Endothelial cell of umbilical vein (primary cell): Measurements from ENCODE around the gene DDIT3. TPM values are rescaled to one million over a fixed set of nuclear protein-coding genes. Genes with fewer than 3 reads are reported as not detected.

ENCODE experiments used
- BruUV-seq: library from RNA; stranded (reverse); fragments of 400-500 nt; replicated peaks from 2 replicates; lab custom pipeline; 2021; lab: Mats Ljungman, UMichigan
- CTCF ChIA-PET: fragments of 300-600, 350-600 bp; sonication (Branson Sonifier 250); formaldehyde crosslinking; loops from one replicate; lab custom pipeline; 2021; ENCODE audit warnings: antibody characterized with exemption, inconsistent platforms; lab: Charles Lee
- POLR2A ChIA-PET: fragments of 300-600, 350-600 bp; sonication (Branson Sonifier 250); formaldehyde crosslinking; loops from one replicate; lab custom pipeline; 2021; ENCODE audit warnings: antibody characterized with exemption, inconsistent platforms; lab: Charles Lee
- DNase-seq: peaks from one replicate; pipeline ENCODE4 v3.0.0-alpha.2; 2011; ENCODE audit warnings: low read depth, low spot score
- FAIRE-seq: peaks from 2 replicates; lab custom pipeline; 2011; peaks lifted over from hg19 to GRCh38; lab: Jason Lieb, UNC
- H2AFZ ChIP-seq: 2 replicates; pipeline ENCODE4 v1.6.0; 2012; ENCODE audit warnings: low read depth, low read length, control low read depth, inconsistent platforms
- H3K27ac ChIP-seq: 2 replicates; pipeline ENCODE4 v1.5.1; 2011; ENCODE audit warnings: low read depth, mild to moderate bottlenecking, control low read depth, low read length, moderate library complexity; ENCODE audit not compliant: insufficient read depth
- H3K27me3 ChIP-seq, 2 experiments: 2 replicates each; pipeline versions ENCODE4 v1.6.0 to v1.6.1; 2011; ENCODE audit warnings: low read length in 2 of 2, mixed read lengths in 1 of 2; ENCODE audit not compliant: control insufficient read depth in 2 of 2, insufficient read depth in 2 of 2
- H3K36me3 ChIP-seq, 2 experiments: 2 replicates in 1 of 2; 3 replicates in 1 of 2; pipeline ENCODE4 v1.5.1; 2011; ENCODE audit warnings: low read length in 2 of 2, mild to moderate bottlenecking in 1 of 2, moderate library complexity in 1 of 2; ENCODE audit not compliant: control insufficient read depth in 2 of 2, insufficient read depth in 2 of 2; ENCODE audit errors: extremely low read depth in 1 of 2
- H3K4me1 ChIP-seq: 3 replicates; pipeline ENCODE4 v1.5.1; 2011; ENCODE audit warnings: mild to moderate bottlenecking, low read length; ENCODE audit not compliant: control insufficient read depth, insufficient read depth; ENCODE audit errors: extremely low read depth
- H3K4me2 ChIP-seq: 2 replicates; pipeline ENCODE4 v1.6.1; 2011; ENCODE audit warnings: low read length, control low read depth, mixed read lengths; ENCODE audit not compliant: insufficient read depth
- H3K4me3 ChIP-seq, 3 experiments: fragments of 200-600 bp in 1 of 3; sonication (generic), shearing (Covaris generic) in 1 of 3; replicated peaks in 1 of 3; 2 replicates each; pipeline ENCODE4 v1.5.1; 2011 to 2016; ENCODE audit warnings: control low read depth in 3 of 3, low read length in 3 of 3, mild to moderate bottlenecking in 2 of 3, inconsistent platforms in 1 of 3, low read depth in 1 of 3, moderate library complexity in 1 of 3; ENCODE audit not compliant: insufficient read depth in 1 of 3
- H3K79me2 ChIP-seq: 2 replicates; pipeline ENCODE4 v1.6.0; 2012; ENCODE audit warnings: low read length, inconsistent platforms; ENCODE audit not compliant: control insufficient read depth, insufficient read depth
- H3K9ac ChIP-seq: replicated peaks from 2 replicates; pipeline ENCODE3; 2011; ENCODE audit warnings: low read length, control low read depth; ENCODE audit not compliant: insufficient read depth; ENCODE audit errors: extremely low read depth
- H3K9me1 ChIP-seq: replicated peaks from 3 replicates; pipeline ENCODE4 v1.6.0; 2011; ENCODE audit warnings: mild to moderate bottlenecking, low read length; ENCODE audit not compliant: control insufficient read depth, insufficient read depth; ENCODE audit errors: extremely low read depth
- H3K9me3 ChIP-seq: replicated peaks from 2 replicates; pipeline ENCODE4 v1.5.1; 2012; ENCODE audit warnings: low read length, inconsistent platforms; ENCODE audit not compliant: control insufficient read depth, insufficient read depth
- H4K20me1 ChIP-seq: replicated peaks from 2 replicates; pipeline ENCODE3; 2011; ENCODE audit warnings: mild to moderate bottlenecking, low read length; ENCODE audit not compliant: control insufficient read depth, insufficient read depth; ENCODE audit errors: extremely low read depth
- CTCF ChIP-seq, 2 donors: IDR thresholded peaks; 1 replicate in 1 of 2; 2 replicates in 1 of 2; pipeline ENCODE4 v1.5.1; 2011; ENCODE audit warnings: low read length in 2 of 2, mild to moderate bottlenecking in 2 of 2, moderate library complexity in 2 of 2, control low read depth in 1 of 2, inconsistent platforms in 1 of 2, low read depth in 1 of 2; ENCODE audit not compliant: insufficient read depth in 1 of 2; ENCODE audit errors: extremely low read depth in 1 of 2
- EZH2 ChIP-seq: IDR thresholded peaks from 2 replicates; pipeline ENCODE4 v1.6.1; 2012; ENCODE audit warnings: borderline replicate concordance, low read depth, mild to moderate bottlenecking, moderate library complexity, low read length, inconsistent platforms; ENCODE audit not compliant: severe bottlenecking
- GATA2 ChIP-seq: IDR thresholded peaks from 2 replicates; pipeline ENCODE4 v1.7.0; 2011; ENCODE audit warnings: low read depth, mild to moderate bottlenecking, moderate library complexity, mixed read lengths, low read length; ENCODE audit not compliant: insufficient read length, insufficient read depth
- JUN ChIP-seq: IDR thresholded peaks from 2 replicates; pipeline ENCODE4 v1.6.1; 2011; ENCODE audit warnings: borderline replicate concordance, low read depth; ENCODE audit not compliant: insufficient read length, insufficient read depth
- MAX ChIP-seq: IDR thresholded peaks from 2 replicates; pipeline ENCODE4 v1.6.1; 2011; ENCODE audit not compliant: insufficient read depth, insufficient read length
- MYC ChIP-seq: IDR thresholded peaks from one replicate; pipeline ENCODE4 v1.6.1; 2011; ENCODE audit warnings: mild to moderate bottlenecking, low read depth, low read length
- POLR2A ChIP-seq: IDR thresholded peaks from 2 replicates; pipeline ENCODE4 v1.6.1; 2012; ENCODE audit warnings: low read depth, mild to moderate bottlenecking, control low read depth, low read length
- POLR2AphosphoS5 ChIP-seq: IDR thresholded peaks from 2 replicates; pipeline ENCODE4 v1.6.1; 2012; ENCODE audit warnings: low read depth, mild to moderate bottlenecking, control low read depth, low read length, moderate library complexity; ENCODE audit not compliant: insufficient read depth
- dilution Hi-C: fragments of 300-500 bp; cut with MboI; formaldehyde crosslinking; loops from one replicate; pipeline ENCODE4 v1.15.0; 2019; ENCODE audit warnings: low sequenced_read_pairs; ENCODE audit not compliant: extremely low pct_ligation_motif_present
- intact Hi-C: fragments of 100-400 bp; cut with micrococcal nuclease; formaldehyde crosslinking; loops from one replicate; pipeline ENCODE4 v1.10.0; 2022
- polyA plus RNA-seq, 4 experiments: library from polyadenylated mRNA; depleted of rRNA in 3 of 4; stranded (reverse) in 3 of 4; unstranded in 1 of 4; fragments of >200 nt; gene quantifications; 2 replicates each; pipeline versions ENCODE4 v1.2.1 to v1.2.3, GENCODE V29; 2011 to 2012; ENCODE audit warnings: missing spikeins in 1 of 4
- total RNA-seq: library from RNA; stranded (reverse); gene quantifications from 2 replicates; pipeline ENCODE4 v1.2.3, GENCODE V29; 2021

Gene DDIT3
- total and polyA plus RNA-seq, 2 donors (not counting 3 experiments of a cell fraction or from before 2014, with no cell fraction given), result 13.7 to 22.0 TPM

- POLR2A ChIA-PET, result no interaction called here
- Histone ChIP-seq H3K9ac (no peak overlapping the region), H3K79me2 (no peaks in the 10 kb centered on the region), H3K4me2 (no peak overlapping the region), H4K20me1 (no peaks in the 10 kb centered on the region), H3K36me3 (no peaks in the 10 kb centered on the region), H3K27ac (no peak overlapping the region), H2AFZ (no peak overlapping the region), H3K4me1 (peaks cover 5% of the 10 kb centered on the region), H3K4me3 (no peak overlapping the region), H3K9me1 (no peaks in the 10 kb centered on the region), H3K27me3 (peaks cover 50 to 64% of the 10 kb centered on the region in 2 experiments), H3K9me3 (no peaks in the 10 kb centered on the region)
- CTCF ChIA-PET, result interaction anchor here (2.5 to 2.8 kb wide), 2 partner anchors 11 to 15 kb away, joined by 8 to 18 read pairs; partner anchors contain the start of gene GLI1
- TF ChIP-seq CTCF (IDR thresholded peaks at IDR 0.05; ENCODE audit: extremely low read depth in 1 of 2, insufficient read depth in 1 of 2, low read depth in 1 of 2, low read length in 2 of 2) (no peak), POLR2A (no peak), POLR2AphosphoS5 (no peak), JUN (no peak)
- BruUV-seq, result no TSS peak
- dilution Hi-C loops (no loop called here), intact Hi-C loops (no loop called here)
- DNase-seq (no peak), FAIRE-seq (no peak)
Measured at GRCh38 chr12:57473886-57474285, 46.4 kb downstream of the DDIT3 start.

GRCh38 chr12:57473392-57473791, 46.9 kb downstream of the DDIT3 start:
- Histone ChIP-seq H3K9me3 (no peaks in the 10 kb centered on the region), H3K79me2 (no peaks in the 10 kb centered on the region), H3K27ac (no peak overlapping the region), H2AFZ (no peak overlapping the region), H3K9ac (no peak overlapping the region), H4K20me1 (no peaks in the 10 kb centered on the region), H3K4me1 (peaks cover 5% of the 10 kb centered on the region), H3K36me3 (no peaks in the 10 kb centered on the region), H3K4me2 (no peak overlapping the region), H3K27me3 (peaks cover 50 to 64% of the 10 kb centered on the region in 2 experiments), H3K4me3 (no peak overlapping the region), H3K9me1 (no peaks in the 10 kb centered on the region)
- FAIRE-seq (no peak), DNase-seq (no peak)
- POLR2A ChIA-PET, result no interaction called here
- BruUV-seq, result no TSS peak
- TF ChIP-seq POLR2A, result no peak
- no peak for TF ChIP-seq GATA2
- TF ChIP-seq MAX, result no peak
- TF ChIP-seq POLR2AphosphoS5, result no peak
- no peak for TF ChIP-seq MYC
- TF ChIP-seq JUN, result no peak
- no peak for TF ChIP-seq EZH2
- CTCF ChIA-PET, result interaction anchor here (2.5 to 2.8 kb wide), 2 partner anchors 10 to 14 kb away, joined by 8 to 18 read pairs; partner anchors contain the start of gene GLI1
- dilution Hi-C loops, result no loop called here
- intact Hi-C loops, result no loop called here
